NOMO-1 treated with DMSO at 0.1 percent for 48 hours (cell line): Measurements from ENCODE around the gene UBP1.
"Not testable (repeated sequence)": the region's sequence is repeated elsewhere in the genome, so short reads cannot be mapped to it uniquely, and the experiment has no call there.

Experiments
- DNase-seq: peaks from one replicate; lab custom pipeline; 2025; ENCODE audit not compliant: unreplicated experiment; lab: John Stamatoyannopoulos, UW

Gene UBP1

DNA sequence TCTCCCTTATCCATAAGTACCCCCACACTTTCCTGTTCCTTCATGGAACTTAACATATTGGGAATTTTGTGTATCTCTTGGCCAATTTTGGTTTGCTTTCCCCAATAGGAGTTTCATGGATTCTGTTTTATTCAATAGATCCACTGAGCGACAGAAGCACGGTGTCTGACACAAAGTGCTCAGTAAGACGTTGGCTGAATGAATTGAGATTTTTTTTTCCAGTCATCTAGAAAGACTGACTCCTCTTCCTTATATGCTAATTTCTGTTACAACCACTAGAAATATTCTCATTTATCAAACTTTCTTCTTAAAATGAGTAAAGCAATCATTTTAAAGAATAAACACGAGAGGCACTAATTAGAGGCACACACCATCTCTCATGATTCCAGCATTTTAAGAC, 48.1 kb downstream of the UBP1 start:
- DNase-seq: no peak

DNA sequence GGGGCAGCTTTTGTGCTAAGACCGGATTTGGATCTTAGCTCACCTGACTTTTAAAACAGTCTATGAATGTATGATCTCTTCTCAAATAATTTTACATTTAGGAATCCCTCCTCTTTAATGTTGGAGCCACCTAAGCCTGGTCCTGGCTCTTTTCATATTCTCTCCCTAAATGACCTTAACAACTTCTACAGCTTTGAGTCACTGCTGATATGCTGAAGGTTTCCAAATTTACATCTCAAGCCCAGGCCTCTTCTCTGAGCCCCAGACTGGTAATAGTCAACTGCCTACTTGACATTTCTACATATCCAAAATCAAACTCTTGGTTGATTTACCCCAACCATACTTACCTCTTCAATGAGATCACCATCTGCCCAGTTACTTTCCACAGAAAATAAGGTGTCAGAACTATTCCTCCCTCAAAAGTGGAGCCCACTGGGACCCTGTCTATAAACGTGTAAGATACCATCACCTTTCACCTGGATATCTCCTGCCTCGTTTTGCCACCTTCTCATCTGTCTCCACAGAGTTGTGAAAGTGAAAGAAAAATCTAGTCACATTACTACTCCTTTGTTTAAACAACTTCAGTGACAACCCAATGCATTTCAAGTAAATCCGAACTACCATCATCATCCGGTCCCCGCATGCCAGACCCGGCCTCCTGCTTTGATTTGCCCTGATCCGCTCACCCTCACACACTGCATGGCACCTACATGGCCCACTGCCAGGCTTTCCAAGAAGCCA, 48.8 kb downstream of the UBP1 start:
- DNase-seq: no peak

DNA sequence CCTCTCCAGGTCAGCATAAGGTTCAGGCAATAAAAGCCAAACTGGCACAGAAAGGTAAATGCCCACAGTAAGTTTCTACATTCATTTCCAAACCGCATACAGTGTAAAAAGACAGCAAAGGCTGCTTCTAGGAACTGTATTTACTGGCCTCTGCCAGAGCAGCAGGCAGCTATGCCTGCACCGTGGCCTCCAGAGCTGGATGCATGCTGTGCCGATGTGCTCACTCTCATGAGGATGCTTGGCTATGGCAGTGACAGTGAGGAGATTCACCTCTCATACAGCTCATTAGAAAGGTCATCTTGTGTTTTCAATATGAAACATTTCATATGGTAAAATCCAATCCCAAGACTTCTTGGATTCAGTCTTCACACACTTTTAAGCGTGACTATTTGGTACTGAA, 50.3 kb downstream of the UBP1 start:
- no peak for DNase-seq

DNA sequence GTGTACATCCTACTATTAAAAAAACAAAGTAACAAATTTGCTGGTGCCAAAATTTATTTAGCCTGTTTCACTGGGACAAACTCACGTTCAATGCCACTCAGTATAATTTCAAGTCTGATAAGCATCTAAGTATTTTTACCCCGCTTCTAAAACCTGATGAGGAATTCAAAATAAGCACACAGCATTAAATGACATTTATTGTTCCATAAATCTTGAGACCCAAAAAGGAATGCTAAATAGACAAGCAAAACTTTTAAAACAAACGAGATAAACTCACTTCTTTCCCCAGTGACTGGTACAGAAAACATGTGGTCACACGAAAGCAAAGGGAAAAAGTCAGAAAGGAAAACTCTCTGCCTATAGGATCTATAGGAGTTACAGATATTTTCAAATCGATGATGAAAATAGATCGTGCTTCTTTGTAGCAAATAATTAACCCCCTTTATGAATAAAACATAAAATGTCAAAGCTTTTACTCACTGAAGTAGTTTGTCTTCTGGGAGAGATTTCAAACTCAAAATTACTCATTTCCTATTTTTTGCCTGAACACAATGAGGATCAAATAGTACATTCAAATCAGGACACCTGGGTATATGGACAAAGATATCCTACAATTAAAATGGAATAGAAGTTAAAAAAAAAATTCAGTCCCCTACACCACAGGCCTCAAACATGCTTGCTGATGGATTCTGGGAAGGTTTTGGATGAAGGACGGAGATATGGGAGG, 51.7 kb downstream of the UBP1 start:
- no peak for DNase-seq

DNA sequence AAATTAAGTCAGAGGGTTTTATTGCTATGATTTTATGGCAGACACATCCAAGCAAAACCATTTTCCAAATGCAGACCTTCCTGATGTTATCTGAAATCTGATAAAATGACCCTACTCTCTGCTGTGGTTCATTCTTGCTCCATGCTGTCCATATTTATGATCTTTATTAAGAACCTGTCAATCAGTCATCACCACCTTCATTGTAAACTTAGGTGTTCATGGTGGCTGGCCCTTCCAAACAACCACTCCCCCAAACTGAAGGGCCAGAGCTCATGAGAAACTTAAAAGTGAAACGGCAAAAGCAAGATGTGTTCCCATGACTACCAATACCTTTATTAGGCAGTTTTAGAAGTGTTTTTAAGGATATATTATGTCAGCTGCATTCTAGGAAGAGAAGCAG, 53.6 kb downstream of the UBP1 start:
- DNase-seq: no peak

DNA sequence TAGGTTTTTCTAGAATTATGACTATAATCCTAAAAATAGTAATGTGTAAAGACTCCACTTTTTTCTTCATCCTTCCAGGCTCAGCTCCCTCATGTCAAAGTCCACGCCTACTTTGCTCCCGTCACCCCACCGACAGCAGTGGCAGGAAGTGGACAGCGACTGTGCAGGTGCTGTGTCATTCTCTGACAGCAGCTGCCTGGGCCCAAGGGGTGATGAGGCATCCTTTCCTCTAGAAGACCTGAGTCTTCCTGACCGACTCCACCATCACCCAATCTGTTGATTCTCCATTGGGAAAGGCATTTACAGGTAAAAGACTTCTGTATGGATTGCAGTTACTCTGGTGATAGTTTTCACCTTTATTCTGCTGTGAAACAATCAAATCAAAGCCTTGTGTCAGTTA, 54.8 kb downstream of the UBP1 start:
- no peak for DNase-seq

DNA sequence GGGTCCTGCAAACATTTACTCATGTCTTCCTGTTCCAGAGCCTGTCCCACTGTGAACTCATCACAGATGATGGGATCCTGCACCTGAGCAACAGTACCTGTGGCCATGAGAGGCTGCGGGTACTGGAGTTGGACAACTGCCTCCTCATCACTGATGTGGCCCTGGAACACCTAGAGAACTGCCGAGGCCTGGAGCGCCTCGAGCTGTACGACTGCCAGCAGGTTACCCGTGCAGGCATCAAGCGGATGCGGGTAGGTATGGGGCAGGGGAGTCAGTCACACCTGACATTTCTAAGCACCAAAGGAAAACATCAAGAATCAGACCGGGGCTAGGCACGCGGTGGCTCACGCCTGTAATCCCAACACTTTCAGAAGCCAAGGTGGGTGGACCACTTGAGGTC, 56.3 kb downstream of the UBP1 start:
- no peak for DNase-seq

DNA sequence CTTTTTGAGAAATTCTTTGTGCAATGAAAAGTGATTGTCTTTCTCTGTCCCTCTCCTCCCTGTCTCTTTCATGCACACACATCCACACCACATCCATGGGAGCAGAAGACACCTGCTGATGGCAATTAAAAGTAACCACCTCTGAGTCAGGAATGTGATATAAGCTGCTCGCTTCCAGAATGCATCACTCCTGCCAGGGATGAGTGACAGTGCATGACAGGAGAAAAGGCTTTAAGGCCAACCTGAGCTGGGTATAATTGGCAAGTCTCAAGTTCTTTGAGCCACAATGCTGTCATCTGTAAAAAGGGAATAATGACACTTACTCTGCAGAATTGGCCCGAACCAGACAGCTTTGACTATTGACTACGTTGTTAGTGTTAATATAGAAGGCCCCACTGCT, 59.6 kb downstream of the UBP1 start:
- no peak for DNase-seq

DNA sequence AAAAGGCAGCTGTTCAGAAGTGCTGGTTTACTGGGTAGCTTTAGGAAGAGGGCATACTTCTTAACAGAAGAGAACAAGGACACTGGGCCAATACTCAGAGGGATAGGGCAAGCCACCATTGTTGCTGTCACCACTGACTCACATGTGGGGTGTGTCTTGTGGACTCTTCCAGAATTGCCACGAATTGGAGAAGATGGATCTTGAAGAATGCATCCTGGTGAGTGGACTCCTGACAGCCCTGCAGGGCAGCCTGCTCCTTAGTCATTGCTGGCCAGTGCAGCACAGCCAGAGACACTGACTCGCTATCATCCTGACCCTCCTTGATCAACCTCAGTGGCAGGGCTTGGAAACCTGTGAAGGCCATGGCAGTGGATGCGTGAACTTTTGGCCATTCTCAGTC, 62.3 kb downstream of the UBP1 start:
- DNase-seq: no peak

DNA sequence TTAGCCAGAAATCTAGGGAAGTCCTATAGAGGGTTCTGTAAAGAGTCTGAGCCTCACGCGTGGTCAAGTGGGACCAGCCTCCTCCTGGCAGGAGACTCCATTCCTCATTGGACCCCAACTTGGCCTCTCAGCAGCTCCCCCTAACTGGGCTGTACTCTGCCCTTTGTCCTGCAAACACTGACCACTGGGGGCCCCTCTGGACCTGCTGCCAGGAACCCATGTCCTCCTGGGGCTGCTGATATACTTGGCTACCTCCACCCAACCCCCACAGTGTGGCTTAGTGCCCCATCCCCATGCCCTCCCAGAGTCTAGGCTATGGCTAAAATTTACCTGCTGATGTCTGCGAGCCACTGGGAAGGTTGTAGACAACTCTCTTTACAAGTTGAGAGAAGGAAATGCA, 62.7 kb downstream of the UBP1 start:
- no peak for DNase-seq

DNA sequence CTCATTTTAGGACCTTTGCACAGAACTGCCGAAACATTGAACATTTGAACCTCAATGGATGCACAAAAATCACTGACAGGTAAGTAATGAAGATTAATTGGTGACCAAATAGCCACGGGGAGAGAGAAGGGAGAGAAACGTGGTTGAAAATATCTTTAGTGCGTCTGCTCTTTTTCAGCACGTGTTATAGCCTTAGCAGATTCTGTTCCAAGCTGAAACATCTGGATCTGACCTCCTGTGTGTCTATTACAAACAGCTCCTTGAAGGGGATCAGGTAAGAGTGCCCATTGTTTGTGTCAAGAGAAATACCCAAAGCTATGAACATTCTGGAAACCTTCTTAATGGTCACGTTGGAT, 67.1 kb downstream of the UBP1 start:
- DNase-seq: no peak

DNA sequence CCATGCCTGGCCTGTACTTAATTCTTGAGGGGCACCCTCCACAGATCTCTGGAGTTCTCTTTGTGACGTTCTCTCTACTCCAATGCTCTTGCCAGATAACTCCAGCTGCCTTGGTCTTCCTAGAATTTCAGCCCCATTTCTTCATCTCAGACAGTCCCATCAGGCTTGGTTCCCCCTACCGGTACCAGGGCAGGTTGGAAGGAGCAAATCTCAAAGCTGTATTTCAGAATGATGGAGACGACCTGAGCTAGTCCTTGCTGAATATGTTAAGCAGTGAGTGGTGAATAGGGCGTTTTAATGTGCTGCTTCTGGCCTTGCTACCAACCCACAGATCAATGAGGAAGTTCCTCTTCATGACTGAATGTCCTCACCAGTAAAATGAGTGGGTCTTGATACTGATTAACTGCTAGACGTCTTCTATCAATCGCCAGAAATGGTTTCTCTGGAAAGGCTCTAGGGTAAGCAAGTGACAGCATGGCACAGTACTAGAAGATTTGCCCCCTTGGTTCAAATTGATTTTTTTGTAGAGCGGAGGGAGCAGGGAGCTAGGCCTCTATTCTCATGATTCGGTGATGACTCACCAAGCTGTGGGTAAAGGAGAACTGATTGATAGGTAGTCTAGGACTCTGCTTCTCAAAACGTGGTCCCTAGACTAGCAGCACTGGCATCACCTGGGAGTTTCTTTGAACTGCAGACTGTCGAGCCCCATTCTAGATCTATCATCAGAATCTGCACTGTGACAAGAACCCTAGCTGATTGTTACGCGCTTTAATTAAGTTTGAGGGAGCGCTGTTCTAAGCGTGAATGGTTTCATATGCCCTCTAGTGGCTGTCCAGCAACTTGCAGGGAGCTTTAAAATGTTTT, 67.8 kb downstream of the UBP1 start:
- DNase-seq: peak; percentile 86

DNA sequence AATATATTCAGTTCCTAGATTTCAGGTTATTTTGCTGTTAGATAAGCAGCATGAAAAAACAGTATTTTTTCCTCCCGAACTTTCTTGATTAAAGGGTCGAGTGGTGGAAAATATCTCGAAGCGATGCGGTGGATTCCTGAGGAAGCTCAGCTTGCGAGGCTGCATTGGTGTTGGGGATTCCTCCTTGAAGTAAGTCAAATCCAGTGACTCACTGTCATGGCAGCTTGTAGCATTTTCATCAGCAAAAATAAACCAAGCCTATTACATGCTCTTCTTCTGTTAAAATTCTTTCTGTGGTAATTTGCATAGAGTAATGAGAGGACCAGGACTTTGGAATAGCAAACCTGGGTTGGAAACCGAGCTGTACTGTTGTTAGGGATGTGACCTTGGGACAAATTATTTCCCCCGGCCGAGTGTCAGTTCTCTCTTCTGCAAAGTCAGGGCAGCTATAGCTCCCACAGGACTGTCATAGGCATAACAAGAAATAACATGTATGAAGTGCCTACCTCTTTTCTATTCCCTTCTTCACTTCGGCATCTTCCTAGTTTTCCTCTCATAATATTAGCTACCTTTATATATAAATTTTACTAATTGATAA, 75.6 kb downstream of the UBP1 start:
- no peak for DNase-seq

DNA sequence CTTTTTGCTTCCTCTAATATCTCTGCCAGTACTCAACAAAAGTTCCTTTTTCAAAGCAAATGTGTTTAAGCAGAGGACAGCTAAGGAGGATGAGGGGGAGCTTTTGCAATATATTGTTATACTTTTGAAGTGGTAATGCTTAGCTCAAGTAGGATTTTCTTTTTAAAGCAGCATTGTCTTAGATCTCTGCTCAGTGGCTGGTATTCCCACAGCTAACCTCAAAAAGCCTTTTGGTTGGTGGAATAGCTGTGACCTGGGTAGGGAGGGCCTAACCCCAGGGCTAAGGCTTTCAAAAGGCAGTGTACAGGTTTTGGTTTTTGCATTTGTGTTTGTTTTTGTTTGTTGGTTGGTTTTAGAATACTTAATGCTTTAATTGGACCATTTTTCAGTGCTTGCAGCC, 76.1 kb downstream of the UBP1 start:
- DNase-seq: no peak

DNA sequence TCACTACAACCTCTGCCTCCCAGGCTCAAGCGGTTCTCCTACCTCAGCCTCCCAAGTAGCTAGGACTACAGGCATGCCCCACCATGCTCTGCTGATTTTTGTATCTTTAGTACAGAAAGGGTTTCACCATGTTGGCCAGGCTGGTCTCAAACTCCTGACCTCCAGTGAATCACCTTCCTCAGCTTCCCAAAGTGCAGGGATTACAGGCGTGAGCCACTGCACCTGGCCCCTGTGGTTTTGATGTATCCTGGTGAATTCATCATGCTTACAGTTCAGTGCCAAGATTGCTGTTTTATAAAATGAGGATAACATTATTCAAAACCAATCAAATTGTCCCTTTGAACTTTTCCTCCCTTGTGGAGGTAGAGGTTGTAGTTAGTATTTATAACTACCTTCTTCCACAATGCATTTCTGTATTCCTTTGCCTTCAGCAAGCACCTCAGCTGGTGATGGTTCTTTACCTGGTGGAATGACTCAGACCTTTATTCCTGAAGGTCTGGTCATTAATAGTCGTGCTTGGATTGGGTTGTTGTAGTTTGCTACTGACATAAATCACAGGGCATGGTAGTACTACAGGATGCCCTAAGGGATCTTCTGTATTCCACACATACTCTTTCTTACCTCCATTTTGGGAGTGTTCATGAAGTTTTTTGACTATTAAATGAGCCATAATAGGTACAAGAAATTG, 76.9 kb downstream of the UBP1 start:
- no peak for DNase-seq

DNA sequence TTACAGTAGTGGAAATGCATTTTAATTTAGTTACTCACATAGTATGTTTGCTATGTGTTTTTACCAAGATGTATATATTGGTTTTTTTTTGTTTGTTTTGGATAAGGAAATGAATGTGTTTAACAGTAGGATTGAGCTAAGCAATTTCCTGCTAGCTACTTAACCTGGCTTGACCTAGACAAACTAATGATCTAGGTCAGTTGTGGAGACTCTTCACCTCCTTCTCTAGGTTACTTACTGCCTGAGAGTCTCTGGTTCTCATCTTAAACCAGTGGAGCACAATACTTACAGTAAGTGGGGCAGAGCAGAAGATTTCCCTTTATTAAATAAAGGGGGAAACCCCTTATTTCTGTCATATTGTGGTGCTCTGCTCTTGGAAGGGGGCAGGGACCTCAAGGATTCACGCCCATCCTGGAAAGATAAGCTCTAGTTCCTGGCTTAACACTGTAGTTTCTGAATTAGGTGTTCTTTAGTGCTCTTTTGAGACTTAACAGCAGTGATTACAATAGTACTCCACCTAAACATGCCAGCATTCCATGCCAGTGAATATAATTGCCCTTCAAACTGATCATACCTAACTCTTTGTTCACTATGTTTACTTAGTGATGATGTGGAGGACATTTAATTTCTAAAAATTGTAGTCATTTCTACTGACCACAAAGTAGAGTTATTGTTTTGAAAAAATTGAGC, 79.9 kb downstream of the UBP1 start:
- DNase-seq: no peak

DNA sequence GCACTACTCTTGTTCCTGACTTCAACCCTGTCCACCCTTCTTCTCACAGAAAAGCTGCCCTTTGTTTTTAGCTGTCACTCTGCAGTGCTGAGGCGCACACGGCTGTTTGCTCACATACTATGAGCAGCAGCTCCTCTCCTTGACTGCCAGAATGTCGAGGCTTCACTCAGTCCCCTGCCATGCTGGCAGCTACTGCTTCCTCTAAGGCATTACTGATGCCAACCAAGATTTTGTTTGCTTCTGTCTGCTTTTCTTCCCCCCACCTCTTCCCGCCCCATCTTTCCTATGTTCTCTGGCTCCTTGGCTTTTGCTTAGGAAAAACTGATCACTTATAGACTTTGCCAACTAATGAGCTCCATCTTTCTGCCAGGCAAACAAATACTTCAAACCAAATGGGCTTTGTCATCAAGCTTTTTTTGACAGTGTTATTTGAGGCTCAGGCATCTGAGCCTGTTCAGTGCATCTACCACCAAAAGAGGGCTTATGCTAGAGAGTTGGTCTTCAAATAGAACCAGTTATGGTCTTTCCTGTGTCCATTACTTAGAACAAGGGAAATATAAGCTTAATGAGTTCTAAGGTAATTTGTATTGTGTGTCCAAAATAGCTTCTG, 81.9 kb downstream of the UBP1 start:
- DNase-seq: no peak

DNA sequence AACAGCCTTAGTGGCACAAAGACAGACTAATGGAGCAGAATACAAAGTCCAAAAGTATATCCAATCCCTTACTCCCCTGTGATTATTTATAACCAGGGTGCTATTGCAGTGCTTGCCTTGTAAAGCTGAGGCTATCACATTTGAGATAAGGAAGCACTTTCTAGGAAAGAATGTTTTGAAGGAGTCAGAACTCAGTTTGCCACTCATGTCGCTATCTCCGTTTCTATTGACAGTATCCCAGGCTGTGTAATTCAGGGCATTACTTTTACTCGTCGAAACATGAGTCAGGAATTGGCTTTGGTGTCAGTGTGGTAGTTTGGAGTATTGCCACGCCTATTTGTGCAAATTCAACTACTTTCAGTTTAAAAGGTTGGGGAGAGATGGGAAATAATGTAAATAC, 84.6 kb downstream of the UBP1 start:
- DNase-seq: no peak

DNA sequence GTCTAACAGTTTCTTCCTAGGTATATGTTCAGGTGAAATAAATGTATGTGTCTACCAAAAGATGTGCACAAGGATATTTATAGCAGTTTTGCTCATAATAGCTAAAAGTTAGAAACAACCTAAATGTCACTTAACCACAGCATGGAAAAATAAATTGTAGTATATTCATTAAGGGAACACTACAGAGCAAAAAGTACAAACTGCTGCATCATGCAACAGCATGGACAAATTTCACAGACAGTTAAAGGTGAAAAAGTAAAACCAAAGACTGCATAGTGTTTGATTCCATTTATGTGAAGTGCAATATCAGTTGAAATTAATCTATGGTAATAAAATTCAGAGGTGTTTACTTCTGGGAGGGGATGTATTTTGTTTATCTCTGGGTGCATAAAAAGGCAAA, 100.4 kb downstream of the UBP1 start:
- DNase-seq: no peak

DNA sequence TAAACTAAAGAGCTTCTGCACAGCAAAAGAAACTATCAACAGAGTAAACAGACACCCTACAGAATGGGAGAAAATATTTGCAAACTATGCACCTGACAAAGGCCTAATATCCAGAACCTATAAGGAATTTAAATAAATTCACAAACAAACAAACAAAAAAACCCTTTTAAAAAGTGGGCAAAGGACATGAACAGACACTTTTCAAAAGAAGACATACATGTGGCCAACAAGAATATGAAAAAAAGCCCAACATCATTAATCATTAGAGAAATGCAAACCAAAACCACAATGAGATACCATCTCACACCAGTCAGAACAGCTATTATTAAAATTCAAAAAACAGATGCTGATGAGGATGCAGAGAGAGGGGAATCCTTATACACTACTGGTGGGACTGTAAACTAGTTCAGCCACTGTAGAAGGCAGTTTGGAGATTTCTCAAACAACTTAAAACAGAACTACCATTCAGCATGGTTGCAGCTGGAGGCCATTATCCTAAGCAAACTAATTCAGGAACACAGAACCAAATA, 101.2 kb downstream of the UBP1 start:
- DNase-seq: not testable (repeated sequence)
